ENCODE measurements around the gene OSBP2.

Gene OSBP2, protein sequence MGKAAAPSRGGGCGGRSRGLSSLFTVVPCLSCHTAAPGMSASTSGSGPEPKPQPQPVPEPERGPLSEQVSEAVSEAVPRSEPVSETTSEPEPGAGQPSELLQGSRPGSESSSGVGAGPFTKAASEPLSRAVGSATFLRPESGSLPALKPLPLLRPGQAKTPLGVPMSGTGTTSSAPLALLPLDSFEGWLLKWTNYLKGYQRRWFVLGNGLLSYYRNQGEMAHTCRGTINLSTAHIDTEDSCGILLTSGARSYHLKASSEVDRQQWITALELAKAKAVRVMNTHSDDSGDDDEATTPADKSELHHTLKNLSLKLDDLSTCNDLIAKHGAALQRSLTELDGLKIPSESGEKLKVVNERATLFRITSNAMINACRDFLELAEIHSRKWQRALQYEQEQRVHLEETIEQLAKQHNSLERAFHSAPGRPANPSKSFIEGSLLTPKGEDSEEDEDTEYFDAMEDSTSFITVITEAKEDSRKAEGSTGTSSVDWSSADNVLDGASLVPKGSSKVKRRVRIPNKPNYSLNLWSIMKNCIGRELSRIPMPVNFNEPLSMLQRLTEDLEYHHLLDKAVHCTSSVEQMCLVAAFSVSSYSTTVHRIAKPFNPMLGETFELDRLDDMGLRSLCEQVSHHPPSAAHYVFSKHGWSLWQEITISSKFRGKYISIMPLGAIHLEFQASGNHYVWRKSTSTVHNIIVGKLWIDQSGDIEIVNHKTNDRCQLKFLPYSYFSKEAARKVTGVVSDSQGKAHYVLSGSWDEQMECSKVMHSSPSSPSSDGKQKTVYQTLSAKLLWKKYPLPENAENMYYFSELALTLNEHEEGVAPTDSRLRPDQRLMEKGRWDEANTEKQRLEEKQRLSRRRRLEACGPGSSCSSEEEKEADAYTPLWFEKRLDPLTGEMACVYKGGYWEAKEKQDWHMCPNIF

DNA sequence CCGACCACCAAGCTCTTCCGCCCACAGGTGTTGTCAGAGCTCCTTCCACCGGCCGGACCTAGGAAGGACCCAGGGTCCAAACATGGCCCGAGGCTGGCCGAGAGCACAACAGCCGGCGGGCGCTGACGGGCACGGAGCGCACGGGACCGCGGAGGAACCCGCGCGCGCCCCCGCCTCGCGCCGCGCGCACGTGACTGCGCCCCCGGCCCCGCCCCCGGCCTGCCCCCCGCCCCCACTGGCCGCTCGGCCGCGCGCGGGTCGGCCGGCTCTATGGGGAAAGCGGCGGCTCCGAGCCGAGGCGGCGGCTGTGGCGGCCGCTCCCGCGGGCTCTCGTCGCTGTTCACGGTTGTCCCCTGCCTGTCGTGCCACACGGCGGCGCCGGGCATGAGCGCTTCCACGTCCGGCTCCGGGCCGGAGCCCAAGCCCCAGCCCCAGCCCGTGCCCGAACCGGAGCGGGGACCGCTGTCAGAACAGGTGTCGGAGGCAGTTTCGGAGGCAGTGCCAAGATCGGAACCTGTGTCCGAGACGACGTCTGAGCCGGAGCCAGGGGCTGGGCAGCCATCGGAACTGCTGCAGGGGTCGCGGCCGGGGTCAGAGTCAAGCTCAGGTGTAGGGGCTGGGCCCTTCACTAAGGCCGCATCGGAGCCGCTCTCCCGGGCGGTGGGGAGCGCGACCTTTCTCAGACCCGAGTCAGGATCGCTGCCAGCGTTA is at the start of gene OSBP2:
OSBP2 (plus strand) TSS at position 235 of the 711 bp plus-strand sequence; CDS start at position 271, 36 bp downstream.
- peak; percentile 50 for ATAC-seq
- DNase-seq: peak; percentile 43

DNA sequence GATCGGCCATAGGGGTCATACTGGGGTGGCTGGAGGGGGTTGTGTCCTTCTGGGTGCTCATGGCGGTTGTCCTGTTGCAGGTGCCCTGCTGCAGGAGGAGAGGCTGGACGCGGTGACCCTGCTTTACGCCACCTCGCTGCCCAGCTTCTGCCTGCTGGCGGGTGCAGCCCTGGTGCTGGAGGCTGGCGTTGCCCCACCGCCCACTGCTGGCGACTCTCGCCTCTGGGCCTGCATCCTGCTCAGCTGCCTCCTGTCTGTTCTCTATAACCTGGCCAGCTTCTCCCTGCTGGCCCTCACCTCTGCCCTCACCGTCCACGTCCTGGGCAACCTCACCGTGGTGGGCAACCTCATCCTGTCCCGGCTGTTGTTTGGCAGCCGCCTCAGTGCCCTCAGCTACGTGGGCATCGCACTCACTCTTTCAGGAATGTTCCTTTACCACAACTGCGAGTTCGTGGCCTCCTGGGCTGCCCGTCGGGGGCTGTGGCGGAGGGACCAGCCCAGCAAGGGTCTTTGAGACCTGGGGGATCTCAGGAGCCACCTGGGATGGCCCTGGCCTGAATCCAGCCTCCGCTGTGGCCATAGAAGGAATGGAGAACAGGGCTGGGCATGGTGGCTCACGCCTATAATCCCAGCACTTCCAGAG is 48.0 kb upstream of the OSBP2 start:
- ATAC-seq: no peak
- no peak for DNase-seq

DNA sequence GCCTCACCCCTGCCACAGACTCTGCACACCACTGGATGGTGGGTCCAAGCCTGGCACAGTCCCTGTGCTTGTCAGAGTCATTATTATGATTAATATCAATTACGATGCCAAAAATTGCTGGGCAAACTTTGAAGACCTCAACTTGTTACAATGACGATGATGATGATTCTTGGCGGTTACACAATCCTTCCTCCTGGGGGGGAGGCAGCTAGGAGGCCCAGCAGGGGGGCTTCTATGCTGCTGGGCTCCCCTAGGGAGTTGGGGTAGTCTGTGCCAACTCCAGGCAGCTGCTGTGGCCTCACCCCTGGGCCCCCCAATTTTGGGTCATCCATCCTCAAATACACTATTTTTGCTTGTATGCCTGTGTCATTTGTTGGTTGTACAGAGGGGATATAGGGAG is 47.1 kb upstream of the OSBP2 start:
- no peak for ATAC-seq
- no peak for DNase-seq

DNA sequence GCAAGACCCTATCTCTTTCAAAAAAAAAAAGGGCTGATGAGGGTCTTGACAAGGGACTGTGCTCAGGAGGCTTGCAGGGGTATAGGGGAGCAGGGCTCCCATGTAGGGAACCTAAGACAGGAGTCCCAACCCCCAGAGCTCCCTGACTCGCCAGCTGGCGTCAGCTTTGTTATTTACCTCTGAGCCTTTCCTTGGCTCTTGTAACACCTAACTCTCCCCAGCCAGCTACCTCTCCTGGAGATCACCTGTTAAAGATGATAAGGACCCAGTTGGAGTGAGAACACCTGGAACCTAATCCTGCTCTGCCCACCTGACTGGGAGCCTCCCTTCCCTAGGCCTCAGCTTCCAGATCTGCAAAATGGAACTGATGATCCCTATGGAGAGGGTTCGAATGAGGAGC is 45.8 kb upstream of the OSBP2 start:
- ATAC-seq (no peak), DNase-seq (no peak)

DNA sequence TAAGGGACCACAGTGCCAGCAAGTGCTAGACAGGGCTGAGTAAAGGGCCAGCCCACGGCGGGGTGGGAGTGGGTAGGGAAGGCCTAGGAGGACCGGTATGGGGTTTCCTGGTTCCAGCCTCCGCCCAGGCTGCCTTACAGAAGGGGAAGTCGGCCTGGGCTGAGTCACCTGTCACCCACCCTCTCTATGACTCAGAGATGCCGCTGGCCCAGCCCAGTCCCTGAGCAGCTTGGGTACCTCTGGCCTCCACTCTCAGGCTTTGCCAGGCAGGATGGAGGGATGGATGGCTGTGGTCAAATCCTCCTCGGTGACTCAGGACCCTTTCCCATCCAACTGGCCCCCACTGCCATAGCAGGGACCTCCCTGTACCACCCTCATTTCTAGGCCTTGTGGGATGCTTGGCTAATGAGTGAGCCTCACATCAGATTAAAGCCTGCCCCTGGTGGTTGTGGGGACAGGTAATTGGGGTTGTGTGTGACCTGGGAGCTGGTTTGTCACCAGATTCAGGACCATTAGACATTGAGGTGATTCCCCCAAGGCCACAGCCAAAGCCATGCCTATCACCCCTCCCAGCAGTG is 45.2 kb upstream of the OSBP2 start:
- peak; percentile 98 for ATAC-seq

DNA sequence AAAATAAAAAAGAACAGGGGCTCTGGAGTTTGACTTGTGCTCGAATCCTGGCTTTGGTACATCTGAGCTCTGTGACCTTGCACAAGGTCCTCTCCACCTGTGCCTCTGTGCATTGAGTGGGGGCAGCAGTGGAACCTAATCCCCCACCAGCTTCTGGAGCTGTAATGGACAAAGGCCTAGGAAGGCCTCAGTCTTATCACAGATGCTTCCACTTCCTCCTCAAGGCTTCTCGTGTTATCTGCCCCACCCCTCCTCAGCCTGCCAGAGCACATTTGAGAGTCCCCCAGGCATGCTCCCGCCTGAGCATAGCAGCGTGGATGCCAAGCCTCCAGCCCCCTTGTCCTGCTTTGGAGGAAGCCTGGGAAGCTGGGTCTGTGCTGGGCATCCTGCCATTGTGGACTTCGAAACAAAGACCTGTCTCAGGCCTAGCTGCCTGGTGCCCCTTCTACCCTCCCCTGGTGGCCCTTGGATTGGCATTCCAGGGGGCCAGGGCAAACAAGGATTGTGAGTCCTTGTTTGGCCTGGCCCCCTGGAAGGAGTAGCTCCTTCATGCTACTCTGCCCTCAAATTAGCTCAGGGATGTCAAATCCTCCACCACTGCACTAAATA is 44.1 kb upstream of the OSBP2 start:
- DNase-seq (no peak), ATAC-seq (no peak)

More for the DNA sequence above, 45.2 kb upstream of the OSBP2 start:
- peak; percentile 89 for DNase-seq

DNA sequence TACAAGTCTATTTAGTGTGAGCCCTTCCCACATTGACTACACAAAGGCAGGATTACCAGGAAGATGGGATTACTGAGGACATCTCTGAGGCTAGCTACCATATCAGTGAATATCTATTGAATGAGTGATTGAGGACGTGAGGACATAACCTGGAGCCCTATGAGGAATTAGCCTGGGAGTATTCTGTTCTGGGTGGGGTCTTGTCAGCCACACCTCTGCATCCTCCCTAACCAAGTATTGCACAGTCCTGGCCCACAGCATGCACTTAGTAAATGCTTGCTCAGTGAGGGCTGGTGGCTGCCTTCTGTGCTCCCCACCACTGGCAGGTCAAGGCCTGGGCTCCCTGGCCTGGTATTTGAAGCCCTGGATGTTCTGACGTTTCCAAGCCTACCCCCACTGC is 41.8 kb upstream of the OSBP2 start:
- ATAC-seq (no peak), DNase-seq (no peak)

DNA sequence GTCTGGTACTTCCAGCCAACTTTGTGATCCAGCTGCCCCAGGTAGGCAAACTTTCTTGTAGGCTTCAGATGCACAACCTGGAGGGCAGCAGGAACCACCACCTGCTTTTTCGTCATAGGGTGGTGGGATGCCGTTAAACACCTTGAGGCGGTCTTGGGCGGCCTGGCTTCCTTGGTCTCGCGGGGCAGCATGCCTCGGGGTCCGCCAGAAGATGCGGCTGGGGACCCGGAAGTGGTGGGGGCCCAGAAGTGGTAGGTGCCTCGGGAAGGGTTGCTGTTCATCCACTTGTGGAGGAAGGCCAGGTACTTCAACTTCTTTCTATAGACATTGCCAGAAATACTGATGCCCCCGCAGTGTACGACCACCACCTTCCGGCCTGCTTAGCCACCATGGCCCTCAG is 40.3 kb upstream of the OSBP2 start:
- ATAC-seq (no peak), DNase-seq (no peak)

DNA sequence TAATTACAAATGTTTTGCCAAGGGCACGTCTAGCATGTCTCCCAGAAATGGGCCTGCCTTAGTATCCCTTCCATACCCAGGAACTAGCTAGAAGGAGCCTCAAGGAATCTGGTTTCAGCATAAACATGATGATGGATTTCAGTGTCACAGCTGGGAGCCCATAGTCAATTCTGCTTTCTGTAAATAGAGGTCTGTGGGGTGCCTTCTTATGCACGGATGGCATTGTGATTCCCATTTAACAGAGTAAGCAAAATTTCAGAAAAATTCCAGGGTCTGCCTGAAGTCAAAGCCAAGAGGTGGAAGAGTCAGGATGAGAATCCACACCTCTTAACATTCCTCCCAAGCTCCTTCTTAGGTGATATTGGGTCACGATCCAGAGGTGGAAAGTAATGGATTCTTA is 39.1 kb upstream of the OSBP2 start:
- DNase-seq (no peak), ATAC-seq (no peak)

DNA sequence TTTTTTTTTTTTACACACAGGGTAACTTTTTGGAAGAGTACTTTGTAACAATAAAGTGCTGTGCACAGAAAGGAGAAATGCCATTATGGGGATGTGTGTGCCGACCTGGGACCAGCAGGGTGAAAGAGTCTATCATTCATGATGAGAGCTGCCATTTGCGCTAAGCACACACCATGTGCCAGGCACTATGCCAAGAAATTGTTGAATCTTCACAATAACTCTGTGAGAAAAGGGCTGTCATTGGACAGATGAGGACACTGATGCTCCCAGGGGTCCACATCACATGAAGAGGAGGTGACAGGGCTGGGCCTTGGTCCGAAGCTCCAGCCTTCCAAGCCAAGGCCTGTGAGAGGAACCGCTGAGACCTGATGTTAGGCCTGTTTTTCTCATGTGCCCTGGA is 32.6 kb upstream of the OSBP2 start:
- ATAC-seq (no peak), DNase-seq (no peak)

DNA sequence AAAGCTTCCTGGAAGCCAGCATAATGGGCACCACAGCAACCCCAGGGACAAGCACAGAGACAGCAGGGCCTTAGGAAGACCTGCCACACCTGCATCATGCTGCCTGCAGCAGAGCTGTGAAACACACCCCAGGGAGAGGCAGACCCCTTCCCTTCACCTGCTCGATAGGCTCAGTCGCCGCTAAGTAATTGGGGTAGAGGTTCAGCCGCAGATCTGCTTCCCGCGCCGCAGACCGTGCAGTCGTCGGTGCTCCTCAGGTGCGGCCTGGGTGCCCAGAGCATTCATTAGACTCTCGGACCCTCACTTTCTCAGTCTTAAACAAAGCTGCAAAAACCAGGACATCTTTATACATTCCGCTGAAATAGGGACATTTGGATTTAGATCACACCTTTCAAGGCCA is 29.9 kb upstream of the OSBP2 start:
- DNase-seq: no peak
- no peak for ATAC-seq

DNA sequence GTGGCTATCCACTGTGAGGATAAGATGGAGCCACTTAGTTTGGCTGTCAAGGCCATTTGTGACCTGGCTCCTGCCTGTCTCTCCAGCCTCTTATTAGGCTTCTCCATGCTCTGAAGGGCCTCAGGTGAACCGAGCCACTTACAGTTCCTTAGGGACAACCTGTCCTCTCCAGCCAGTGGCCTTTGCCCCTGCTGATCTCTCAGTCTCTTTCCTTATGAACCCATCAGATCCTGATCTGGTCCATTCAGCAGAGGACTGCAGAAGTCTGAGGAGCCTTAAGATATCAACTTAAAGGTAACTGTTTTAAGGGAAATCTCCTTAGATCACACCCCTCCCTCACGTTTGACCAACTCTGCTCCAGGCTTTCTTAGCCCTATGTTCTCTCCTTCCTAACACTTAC is 29.4 kb upstream of the OSBP2 start:
- ATAC-seq: no peak
- no peak for DNase-seq

DNA sequence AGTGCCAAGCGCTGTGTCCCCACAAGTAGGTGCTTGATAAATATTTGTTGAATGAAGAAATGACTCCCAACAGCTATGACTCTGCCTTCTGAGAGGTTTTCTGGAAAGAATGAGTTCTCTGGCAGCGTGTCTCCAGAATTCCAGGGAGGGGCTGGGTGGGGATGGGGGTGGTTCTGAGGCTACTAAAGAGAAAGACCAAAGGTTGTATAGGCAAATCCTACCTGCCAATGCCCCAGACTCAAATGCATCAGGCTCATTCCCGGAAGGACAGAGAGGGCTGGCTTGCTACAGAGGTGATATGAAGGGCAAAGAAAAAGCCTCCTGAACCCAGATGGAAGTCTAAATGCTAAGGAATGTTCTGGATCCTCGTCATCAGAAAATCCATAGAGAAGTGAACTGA is 28.9 kb upstream of the OSBP2 start:
- DNase-seq (no peak), ATAC-seq (no peak)

DNA sequence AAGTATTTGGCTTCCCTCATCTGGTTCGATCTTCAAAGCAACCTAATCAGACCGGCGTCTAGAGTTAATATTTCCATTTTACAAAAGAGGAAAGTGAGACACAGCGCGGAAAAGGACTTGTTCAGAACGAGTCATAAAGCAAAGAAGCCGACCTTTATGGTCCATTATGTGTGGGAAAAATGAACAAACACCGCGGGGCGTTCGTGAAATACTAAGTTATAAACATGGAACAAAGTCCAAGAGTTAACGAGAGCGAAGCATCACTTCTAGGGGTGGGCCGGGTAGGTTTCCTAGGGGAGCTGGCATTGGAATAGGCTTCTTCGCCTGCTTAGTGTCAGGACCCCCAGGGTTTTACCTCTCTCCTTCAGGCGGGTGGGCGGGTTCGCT is 27.6 kb upstream of the OSBP2 start:
- peak; percentile 41 for ATAC-seq

DNA sequence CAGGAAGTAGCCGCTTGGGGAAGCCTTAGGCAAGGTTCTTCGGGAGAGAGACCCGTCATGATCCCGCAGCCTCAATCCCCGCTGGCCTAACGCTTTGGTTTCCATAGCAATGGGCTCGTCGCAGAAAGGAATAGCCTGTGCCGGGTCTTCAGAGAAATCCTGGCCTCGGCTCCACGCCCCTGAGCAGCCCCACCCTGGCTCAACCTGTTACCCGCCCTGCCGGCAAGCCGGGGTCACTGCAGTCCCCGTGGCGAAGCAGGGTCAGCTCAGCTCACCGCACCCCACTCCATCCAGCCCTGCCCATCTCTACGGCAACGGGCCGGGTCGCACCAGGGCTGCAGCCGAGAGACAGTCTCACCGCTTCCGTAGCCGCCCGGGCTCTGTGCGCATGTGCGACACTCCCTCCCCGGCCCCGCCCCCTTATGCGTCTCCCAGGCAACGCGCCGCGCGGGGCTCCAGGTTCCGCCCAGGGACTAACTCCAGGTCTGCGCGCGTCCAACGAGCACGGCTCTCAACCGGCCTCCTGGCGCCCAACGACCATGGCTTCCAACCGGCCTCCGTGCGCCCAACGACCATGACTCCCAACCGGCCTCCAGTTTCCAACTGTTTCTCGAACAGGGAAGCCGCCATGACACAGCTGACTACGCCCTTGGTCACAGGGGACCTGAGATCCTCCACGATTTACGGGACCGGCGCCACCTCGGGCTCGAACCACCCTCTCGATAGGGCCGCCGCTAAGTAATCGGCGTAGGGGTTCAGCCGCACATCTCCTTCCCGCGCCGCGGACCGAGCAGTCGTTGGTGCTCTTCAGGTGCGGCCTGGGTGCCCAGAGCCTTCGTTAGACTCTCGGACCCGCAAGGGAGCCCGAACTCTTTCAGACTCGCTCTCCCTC is 26.9 kb upstream of the OSBP2 start, which contains the start of gene DUSP18:
DUSP18 (minus strand) TSS at position 382 of the 892 bp plus-strand sequence. CDS start 3,872 bp downstream, outside the sequence.
- ATAC-seq (peak; percentile 88), DNase-seq (peak; percentile 96)

More for the DNA sequence above, 27.6 kb upstream of the OSBP2 start:
- no peak for DNase-seq

DNA sequence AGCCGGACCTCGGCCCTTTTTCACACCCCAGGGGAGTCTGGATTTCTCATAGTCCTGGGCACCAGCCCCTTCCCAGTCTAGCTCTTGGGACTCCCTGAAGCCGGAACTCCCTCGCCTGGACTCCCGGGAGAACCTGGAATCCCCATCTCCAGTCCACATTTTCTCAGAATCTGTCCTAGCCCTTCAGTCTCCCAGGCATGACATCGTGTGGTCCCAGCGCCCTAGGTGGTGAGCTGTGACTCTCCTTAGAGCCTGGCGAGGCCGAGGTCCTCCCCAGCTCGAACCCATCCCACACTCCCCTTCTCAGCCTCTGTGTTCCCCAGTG is 26.3 kb upstream of the OSBP2 start:
- no peak for ATAC-seq
- DNase-seq: no peak

DNA sequence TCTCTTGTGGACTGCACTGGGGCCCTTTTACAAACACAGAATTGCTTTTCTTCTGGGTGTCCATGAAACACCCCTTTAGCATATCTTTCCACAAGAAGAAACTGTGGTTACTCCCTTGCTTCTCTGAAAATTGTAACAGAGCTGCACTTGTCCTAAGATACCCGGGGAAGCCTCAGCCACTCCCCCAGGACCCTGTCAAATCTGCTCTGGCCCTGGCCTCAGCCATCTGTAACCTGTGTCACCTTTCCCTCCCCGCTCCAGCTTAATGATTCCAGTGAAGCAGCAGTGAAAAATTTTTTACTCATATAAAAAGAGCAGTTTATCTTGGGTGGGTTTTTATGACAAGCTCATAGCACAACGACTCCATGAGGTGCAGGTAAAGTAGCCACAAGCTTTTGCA is 23.6 kb upstream of the OSBP2 start:
- ATAC-seq: no peak
- no peak for DNase-seq

DNA sequence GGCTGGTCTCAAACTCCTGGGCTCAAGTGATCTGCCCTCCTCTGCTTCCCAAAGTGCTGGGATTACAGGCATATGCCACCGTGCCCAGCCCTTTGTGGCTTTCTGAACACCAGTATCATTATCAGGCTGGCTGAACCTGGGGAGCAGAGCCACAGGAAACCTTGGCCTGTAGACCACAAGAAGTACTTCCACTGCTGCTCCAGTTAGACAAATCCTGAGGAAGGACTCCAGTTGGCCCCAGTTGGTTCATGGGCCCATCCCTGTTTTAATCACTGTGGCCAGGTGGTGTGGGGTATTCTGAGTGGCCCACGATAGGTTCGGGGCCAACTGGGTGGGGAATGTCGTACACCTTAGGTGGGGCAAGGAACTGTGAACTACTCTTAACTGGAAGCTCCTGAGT is 21.5 kb upstream of the OSBP2 start:
- DNase-seq (no peak), ATAC-seq (no peak)

DNA sequence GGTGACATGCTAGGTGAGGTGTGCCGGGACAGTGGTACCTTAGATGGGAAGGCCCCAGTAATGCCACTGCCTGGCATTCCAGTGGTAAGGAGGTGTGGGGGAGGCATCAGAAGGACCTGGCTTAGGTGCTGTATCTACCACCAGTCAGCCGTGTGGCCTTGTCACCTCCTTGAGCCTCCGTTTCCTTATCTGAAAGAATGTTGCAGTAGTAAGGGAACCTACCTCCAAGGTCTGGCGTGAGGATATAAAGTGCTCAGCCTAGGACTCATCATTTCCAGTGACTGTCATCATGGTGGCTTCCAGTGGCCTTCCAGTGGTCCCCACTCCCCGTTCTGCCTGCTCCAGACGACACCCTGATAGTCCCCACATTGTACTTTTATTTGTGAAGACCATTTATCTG is 20.2 kb upstream of the OSBP2 start:
- DNase-seq: no peak
- ATAC-seq: no peak

DNA sequence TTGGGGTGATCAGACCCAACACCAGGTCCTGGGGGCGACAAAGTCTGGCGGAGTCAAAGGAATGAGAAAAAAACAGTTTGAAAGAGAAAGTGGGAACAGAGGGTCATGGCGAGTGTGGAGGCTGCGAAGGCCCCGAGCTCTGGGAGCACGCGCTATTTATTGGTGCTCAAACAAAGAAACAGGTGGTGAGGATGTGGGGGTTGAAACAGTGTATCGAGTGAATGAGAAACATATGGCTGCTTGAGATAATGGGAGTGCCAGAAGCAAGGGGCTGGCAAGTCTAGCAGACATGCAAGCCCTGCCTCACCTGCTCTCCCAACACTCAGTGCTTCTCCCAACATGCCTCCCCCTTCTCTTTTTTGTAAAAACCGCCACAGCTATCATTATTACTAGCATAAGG is 19.2 kb upstream of the OSBP2 start:
- ATAC-seq (no peak), DNase-seq (no peak)
